ENCODE results near the gene DUSP8.

GRCh38 chr11:1558775-1559110 lies 13.3 kb downstream of the DUSP8 start:
- TF ChIP-seq EZH2 (IDR thresholded peaks at IDR 0.05; ENCODE audit: low read depth), result no peak
- no peak for TF ChIP-seq CTCF (conservative IDR thresholded peaks at IDR 0.05)
